ENCODE results near the gene GRM7. TPM values are rescaled to one million over a fixed set of nuclear protein-coding genes. Genes with fewer than 3 reads are reported as not detected.

The GRM7 gene
- total RNA-seq, 1 donor from 2014 or later = 0.06 TPM

DNA sequence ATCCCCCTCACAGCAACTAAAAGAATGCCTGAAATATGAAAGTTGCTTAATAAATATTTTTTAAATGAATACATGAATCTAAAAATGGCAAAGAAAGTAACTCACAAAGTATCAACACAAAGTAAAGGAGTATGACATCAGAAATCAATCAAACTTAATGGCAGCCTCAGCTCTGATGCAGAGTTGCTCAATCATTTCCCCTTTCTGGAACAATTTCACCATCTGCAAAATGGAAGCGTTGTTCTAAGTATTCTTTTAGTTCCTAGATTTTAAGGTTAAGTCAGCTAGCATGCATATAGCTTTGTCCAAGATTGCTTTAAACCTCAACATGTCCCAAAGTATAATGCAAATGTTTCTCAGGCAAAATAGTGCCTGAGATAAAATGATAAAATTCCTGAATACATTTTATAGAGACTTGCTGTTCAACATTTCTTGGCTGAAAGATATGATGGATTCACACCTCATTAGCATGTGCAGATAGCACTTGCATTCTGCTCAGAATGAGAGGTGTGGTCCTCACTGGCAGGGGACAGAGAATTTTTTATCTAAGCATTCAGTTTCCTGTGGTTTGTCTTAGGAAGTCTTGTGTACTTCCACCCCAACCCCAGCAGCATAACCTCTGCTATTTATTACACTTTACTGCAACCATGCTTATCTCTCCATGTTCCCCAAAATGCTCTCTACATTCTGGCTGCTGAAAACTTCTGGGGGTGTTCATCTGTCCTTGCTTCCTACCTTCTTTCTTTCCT, 429.3 kb downstream of the GRM7 start:
- no peak for DNase-seq (ENCODE audit: extremely low read depth, low read depth, low spot score)

DNA sequence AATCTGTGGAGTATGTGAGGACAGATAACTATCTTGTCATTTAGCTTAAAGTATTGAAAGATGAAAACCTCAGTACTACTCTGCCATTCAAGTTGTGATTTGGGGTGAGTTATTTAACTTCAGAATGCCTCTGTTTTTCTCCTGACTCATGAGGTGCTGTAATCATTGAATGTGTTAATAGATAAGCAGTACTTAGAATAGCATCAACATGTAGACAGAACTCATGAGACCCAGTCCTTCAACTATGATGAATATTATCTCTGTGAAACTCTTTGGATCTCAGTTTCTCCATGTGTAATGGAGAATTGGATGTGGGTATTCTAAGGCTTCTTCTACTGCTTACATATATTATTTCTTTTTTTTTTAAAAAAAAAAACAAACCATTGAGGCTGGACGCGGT, 431.4 kb downstream of the GRM7 start:
- no peak for DNase-seq (ENCODE audit: extremely low read depth, low read depth, low spot score)

DNA sequence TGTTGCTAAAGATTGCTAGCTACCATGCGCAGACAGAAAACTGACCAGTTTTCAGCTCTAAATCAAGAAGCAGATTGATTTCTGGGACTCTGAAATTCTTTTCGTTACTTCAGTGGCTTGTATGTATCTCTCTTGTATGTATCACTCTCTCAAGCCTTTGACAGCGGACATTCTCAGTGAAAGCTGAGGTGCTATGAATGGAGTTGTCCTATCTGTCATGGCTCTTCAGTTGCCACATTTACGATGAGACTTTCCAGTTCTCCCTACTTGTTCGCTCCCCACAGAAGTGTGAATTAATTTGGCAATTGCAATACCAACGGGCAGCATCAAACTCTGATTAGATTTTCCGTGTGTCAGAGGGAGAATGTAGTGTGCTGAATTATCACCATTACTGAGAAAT, 432.4 kb downstream of the GRM7 start:
- DNase-seq (ENCODE audit: extremely low read depth, low read depth, low spot score) = no peak

DNA sequence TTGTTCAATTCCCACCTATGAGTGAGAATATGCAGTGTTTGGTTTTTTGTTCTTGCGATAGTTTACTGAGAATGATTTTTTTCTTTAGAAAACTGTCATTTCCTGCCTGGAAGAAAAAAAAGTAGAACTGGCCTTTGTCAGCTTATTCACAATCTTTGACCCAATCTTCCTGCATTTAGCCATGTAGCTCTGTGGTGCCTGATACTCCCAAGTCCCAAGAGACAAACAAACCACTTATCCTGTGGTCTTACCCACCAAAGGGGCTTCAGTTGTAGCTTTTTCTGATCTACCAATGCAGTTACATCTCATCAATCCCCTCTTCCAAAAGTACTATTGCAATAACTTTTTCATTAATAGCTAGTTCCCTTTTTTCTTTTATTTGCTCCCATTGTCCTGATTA, 444.6 kb downstream of the GRM7 start:
- DNase-seq (ENCODE audit: extremely low read depth, low read depth, low spot score) = no peak

DNA sequence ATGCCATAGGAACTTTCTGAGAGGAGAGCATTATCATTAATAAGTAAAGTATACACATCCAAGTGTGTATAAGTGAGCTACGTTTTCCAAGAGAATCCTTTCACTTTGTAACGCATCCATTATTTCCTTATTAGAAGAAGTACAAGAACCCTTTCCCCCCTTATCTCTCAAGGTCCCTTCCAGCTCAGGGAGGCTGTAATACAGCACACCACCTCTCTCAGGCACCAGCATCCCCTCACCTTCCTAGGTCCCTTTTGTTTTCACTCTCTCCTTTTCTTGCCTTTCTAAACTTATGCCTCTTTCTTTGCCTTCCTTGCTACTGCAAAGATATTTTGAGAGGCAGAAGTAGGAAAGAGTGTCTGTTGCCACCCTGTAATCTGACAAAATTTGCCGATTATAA, 446.0 kb downstream of the GRM7 start:
- DNase-seq (ENCODE audit: extremely low read depth, low read depth, low spot score) = no peak

DNA sequence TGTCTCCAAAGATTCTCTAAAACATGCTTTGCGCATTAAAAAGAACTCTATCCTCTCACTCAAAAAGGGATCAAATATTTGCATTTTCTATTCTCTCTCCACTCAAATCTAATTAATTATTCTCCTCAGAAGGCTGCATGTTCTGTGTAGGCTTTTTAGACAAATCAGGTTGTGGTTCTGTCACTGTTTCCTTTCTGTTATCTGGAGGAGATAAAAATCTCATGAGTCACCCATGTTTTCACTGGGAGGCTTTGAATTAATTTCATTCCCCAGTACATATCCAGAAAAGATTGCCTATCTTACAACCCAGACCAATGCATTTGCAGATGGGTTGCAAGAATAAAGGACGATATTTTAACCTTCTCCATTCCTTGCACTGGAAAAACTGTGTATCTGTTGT, 446.5 kb downstream of the GRM7 start:
- DNase-seq (ENCODE audit: extremely low read depth, low read depth, low spot score) = no peak

DNA sequence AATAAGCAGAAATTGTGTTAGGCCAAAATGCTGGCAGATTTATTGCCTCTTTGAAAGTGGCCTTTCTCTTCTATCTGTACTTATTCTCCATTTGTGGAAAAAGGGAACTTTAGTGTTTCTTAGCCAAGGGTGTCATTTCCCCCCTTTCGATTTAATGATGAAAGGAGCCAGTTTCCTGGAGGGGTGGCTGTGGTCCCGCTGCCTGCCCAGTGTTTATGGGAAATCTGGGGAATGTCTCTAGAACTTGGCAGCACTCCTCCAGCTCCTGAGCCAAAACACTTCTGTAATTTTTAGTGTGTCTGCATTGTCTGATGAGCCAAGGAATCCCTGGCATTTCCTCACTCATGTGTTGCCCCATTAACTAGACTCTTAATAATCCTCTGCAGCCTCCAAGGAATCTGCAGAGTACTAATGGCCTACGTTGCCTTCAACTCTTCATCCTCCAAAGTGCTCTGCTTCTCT, 448.8 kb downstream of the GRM7 start:
- peak; percentile 95 for DNase-seq (ENCODE audit: extremely low read depth, low read depth, low spot score)

DNA sequence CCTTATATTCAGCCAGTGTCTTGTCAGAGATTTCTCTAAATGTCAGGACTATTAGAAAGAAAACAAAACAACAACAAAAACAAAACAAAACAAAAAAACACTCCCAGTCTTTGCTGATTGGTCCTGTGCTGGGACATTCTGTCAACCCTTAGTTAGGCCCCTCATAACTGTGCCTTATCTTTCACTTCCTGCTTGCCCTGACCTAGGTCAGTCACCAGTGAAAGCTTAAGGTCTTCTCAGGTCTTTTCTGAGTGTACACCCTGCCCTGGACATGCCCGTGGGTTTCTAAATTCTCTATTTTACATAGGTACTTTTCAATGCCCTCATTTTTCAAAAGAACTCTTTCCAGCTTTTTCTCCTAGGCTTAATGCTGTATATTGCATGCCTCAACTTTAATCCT, 454.1 kb downstream of the GRM7 start:
- DNase-seq (ENCODE audit: extremely low read depth, low read depth, low spot score) = no peak

DNA sequence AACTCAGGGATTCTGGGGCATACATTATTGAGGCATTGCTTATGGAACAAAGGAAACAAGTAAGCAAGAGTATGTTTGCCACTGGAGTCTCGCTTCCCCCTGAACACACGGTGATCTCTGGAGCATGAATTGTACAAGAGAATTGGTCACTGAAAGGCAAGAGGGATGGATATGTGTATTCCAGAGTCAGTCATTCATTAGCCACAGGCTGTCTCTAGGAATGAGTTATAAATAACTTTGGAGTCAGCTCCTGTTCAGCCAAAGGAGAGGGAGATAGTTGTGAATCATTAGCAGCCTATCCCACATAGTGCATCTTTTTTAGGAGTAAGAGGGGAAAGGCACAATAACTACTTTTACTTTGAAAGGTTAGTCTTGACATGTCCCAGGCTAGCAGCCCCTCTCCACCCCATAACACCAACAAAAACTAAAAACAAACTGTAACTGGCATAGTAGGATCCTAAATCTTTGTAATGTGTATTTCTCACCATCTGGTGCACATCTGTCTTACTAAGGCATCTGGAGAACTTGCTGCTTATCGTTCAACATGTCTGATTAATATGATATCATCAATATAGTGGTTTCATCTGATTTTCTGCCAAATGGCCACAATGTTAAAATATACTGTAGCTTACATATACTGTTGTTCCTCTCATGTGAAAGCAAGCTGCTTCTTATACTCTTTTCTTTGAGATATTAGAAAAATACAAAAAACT, 462.2 kb downstream of the GRM7 start:
- DNase-seq (ENCODE audit: extremely low read depth, low read depth, low spot score) = no peak

DNA sequence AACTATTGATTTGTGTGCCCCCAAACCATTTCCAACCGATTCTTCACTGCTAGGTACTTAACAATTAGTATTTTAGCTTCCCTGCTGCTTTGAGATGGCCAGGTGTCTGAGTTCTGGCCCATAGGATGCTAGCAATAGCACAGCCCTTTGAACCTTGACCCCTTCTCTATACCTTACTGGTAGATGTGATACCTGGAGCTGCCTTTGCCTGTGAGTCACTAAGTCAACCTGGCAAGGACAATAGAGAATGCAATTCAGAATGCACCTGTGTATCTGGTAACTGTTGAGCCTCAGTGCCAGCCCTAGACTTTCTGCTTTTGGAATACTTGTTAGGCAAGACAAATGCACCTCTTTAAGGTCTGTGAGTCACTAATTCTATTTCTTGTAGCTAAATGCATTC, 467.4 kb downstream of the GRM7 start:
- DNase-seq (ENCODE audit: extremely low read depth, low read depth, low spot score) = no peak

DNA sequence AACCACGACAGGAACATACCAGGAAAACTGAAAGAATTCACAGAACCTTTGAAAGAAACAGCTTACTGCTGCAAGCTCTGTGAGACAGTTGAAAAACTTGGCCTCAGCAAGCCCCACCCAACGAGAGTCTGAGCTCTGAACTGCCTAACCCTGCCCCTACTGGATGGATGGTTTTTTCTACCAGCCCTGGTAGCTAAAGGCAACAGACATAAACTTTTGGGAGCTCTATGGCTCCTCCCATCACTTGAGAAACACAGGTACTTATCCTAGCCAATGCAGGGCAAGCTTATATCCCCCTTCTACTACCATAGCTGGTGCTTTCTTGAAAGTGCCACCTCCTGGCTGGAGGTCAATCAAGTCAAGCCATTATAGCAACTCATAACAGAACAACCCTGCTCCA, 471.8 kb downstream of the GRM7 start:
- no peak for DNase-seq (ENCODE audit: extremely low read depth, low read depth, low spot score)

DNA sequence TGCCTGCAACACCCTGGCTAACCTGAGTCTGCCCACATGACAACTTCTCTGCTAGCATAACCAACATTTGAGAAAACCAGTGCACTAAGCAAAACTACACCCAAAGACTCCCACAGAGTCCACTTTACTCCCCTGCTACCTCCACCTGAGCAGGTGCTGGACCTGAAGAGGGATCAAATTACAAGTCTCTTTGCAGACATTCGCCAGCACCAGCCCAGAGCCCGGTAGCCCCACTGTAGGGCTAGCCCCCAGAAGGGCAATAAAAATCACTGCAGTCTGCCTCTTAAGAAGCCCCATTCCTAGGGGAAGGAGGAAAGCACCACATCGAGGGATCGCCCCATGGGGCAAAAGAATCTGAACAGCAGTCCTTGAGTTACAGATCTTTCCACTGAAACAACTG, 472.2 kb downstream of the GRM7 start:
- no peak for DNase-seq (ENCODE audit: extremely low read depth, low read depth, low spot score)

DNA sequence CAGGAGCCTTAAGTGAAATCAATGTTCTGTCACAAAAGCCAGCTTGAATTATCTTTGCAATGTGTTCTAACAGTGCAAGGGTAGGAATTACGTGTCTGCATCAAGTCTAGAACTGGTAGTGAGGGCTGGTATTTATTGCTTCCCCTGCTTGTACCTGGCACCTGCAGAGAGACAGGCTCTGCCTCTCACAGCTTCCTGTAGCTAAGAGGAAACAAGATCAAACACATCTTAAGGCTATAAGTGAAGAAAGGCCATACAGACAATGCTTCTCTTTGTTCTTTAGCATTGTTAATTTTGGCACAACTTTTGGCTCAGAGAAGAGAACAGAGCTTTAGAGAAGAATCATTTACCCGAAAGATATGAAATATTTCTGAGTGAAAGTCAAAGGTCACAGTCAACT, 479.9 kb downstream of the GRM7 start:
- DNase-seq (ENCODE audit: extremely low read depth, low read depth, low spot score) = no peak

DNA sequence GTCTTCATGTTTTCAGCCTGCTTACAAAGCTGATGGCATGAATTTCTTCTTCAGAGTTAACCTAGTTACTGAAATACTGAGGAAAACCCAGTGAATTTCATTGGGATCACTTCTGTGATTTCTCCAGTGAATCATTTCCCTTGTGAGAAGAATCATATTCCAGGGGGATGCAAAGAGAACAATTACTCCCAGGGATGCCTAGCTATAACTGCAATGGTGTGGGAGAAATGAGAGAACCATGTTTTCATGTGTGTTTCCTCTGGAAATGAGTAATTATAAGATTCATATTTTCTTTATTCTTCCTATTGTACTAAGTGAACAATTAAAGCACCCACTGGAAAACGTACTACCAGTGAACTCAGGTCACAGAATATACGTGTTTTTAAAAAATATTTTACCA, 485.4 kb downstream of the GRM7 start:
- peak; percentile 89 for DNase-seq (ENCODE audit: extremely low read depth, low read depth, low spot score)

DNA sequence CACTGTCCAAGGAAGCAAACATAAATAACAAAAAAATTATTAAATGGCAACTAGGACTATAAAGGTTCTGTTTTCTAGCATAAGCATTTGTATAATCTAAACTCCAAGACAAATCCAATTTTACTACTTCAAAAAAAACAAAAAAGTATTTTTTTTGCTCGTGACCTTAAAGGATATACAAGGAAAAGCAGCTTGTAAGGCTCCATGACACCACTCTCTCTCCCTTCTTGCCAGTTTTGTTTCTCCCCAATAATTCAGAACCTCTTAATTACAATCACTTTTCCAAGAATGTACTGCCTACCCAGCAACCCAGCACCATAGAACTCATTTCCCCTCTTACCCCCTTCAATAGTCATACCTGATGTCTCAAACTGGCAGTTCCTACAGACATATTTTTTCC, 496.2 kb downstream of the GRM7 start:
- DNase-seq (ENCODE audit: extremely low read depth, low read depth, low spot score) = no peak

DNA sequence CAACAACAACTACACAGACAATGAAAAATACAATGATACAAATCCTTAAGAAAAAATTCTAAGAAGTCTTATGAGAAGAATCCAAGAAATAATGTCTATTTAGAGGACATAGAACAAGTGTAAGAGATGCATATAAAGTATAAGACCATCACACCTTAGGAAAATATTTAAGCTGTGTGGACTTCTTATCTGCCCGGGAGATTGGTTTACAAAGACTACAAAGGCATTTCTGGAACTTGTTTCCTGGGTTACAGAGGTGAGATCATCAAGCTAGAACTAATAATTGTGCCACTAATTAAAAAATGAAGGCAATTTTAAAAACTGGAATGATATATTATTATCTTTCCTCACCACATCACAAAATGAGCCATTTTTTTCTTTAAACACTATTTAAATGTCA, 507.1 kb downstream of the GRM7 start:
- no peak for DNase-seq (ENCODE audit: extremely low read depth, low read depth, low spot score)

DNA sequence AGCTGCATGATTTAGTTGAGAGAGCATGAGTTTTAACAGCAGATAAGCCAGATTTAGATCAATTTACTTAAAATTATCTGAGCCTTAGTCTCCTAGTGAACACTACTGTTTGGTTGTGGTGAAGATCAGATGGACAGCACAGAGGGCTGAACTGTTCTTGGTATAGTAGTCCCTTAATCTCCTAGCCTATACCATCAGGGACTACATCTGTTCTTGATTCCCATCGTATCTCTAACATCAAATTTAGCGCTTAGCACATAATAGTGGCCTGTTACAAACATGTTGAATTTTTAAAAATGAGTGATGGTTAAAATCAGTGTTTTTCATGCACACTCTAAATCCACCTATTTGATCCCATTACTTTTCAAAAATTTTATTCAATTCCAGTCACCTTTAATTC, 507.7 kb downstream of the GRM7 start:
- no peak for DNase-seq (ENCODE audit: extremely low read depth, low read depth, low spot score)

DNA sequence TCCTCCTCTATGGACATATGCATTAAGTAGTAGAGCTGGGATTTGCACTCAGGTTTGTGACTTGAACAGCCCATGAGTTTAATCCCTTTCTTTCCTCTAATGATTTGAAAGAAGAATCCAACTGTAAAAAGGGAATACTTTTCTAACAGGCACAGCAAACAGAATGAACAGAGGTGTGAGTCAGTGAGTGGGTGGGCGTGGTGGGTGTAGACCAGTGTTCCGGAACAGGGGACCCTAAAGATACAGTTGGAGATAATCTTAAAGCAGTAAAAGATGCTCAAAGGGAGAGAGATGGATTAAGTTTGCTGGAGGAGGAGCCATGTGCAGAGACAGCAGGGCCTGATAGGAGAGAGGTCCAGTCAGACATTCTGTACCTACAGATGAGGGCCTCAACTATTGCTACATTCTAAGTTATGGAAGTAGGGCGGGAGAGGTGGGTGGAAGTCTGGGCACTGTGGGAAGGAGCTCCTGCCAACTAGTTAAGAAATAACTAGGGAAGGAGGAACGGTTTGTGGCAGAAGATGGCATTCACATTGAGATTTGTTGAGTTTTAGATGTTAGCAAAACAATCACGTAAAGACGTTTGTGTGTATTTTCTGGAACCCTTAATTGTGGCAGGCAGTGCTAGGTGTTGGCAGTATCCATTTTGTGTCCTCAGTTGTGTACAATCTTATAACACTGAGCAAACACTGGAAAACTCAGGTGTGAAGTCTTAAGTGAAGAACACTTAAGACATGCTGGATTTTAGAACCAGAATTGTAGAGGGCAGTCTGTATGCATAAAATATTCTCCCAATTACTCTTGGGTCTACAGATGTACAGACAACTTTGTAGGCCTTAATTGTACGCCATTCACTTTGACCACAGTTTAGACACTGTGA, 511.0 kb downstream of the GRM7 start:
- no peak for DNase-seq (ENCODE audit: extremely low read depth, low read depth, low spot score)

DNA sequence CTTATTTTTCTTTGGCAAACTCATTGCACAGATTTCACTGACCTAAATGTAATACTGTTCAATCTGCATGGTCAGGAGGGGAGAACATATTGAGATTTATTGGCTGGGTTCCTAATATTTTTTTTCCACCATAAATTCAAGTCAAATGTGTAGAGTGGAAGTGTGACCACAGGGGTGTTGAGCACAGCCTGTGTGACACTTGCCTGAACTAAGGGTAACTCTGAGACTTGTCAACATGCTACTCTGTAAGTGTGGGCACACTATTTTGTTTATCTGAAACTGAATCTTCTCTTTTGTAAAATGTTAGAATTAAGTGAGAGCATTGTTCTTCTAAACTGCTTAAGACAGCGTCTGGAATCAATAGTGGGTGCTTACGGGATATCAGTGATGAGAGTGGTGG, 516.2 kb downstream of the GRM7 start:
- DNase-seq (ENCODE audit: extremely low read depth, low read depth, low spot score) = no peak

DNA sequence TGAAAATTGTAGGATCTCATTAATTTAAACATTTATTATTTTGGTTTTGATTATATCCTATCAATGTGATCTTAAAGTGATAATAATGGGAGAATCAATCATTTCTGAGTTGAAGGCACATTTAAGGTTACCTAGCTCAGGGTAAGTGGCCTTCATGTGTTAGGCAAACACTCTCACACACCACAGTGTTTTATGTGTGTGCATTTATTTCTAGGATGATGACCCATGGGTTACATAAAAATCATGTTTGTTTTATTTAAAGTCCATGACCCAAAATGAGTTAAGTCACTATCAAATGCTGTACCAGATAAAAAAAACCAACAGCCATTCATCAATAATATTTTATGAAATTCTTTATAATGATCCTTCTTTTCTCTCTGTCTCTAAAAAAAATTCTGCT, 520.8 kb downstream of the GRM7 start:
- DNase-seq (ENCODE audit: extremely low read depth, low read depth, low spot score) = no peak

DNA sequence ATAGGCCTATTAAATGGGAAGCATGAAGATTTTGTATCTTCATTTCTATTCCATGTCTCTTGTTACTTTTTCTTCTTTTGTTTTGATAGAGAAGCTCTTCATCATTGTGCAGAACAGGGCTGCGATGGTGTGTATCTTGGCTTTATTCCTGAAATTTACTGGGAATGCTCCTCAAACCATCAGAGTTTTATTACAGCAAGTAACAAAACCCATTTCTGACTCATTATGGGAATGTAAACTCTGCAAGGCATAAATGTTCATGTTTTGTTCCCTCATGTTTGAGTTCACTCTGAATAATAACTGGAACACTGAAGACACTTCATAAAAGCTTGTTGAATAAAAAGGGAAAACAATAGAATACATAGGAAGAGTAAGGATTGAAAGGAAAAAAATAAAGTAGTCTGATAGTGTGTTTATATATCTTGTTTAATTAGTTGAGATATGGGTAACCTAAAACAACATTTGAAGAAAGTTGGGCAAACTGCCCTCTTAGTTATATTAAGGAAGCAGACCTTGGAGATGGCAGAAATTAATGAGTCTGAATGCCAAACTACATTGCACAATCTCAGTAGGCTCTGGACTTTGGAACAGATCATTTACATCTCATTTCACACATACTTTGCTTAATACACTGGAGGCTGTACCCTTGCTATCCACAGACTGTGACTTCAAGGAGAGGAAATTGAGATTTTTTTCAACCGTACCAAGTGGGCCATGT, 521.5 kb downstream of the GRM7 start:
- peak; percentile 44 for DNase-seq (ENCODE audit: extremely low read depth, low read depth, low spot score)

Data from glomerular endothelial cell (primary cell).